Measurements from ENCODE around the gene ACACA. TPM values are rescaled to one million over a fixed set of nuclear protein-coding genes. Genes with fewer than 3 reads are reported as not detected.

The ACACA gene
- polyA plus RNA-seq, 3 donors = 40.2 to 47.6 (median 43.4) TPM

GRCh38 chr17:37037590-37038155 lies 369.0 kb downstream of the ACACA start:
- no peak for DNase-seq

Other genes starting within 250 kb of the ACACA start
- gene C17orf78, start 30.9 kb downstream of the ACACA start, polyA plus RNA-seq (ENCODE audit: insufficient read length in 3 of 3) = under 1 TPM; 0.10 to 0.44 (median 0.17) TPM
- gene TADA2A, start 50 bp upstream of the ACACA start, polyA plus RNA-seq (ENCODE audit: insufficient read length in 3 of 3) = 10 to 100 TPM; 23.1 to 27.9 (median 25.7) TPM
- 10 to 100 TPM; 13.1 to 17.1 (median 13.9) TPM for gene DUSP14, start 83.1 kb upstream of the ACACA start, polyA plus RNA-seq (ENCODE audit: insufficient read length in 3 of 3)
- gene SYNRG, start 202.6 kb upstream of the ACACA start, polyA plus RNA-seq (ENCODE audit: insufficient read length in 3 of 3) = 10 to 100 TPM; 36.4 to 47.8 (median 47.5) TPM
- gene DDX52, start 236.6 kb upstream of the ACACA start, polyA plus RNA-seq (ENCODE audit: insufficient read length in 3 of 3) = 10 to 100 TPM; 37.4 to 48.6 (median 45.6) TPM